H1 (cell line): ENCODE data around the gene RAD51B. TPM values are rescaled to one million over a fixed set of nuclear protein-coding genes. Genes with fewer than 3 reads are reported as not detected.

Experiments used
- CTCF ChIA-PET: fragments of 300-600 bp; sonication (Branson Sonifier 250); formaldehyde crosslinking; loops from one replicate; lab custom pipeline; 2021; ENCODE audit not compliant: partially characterized antibody; lab: Charles Lee
- POLR2A ChIA-PET: fragments of 300-600 bp; sonication (Branson Sonifier 250); formaldehyde crosslinking; loops from one replicate; lab custom pipeline; 2021; ENCODE audit warnings: inconsistent platforms; ENCODE audit not compliant: partially characterized antibody; lab: Charles Lee
- DNase-seq, 2 experiments: peaks; one replicate each; pipeline versions ENCODE4 v3.0.0 to v3.0.0-alpha.2; 2010 to 2022; ENCODE audit warnings: low spot score in 2 of 2, low read depth in 1 of 2, mixed read lengths in 1 of 2
- FAIRE-seq: peaks from 2 replicates; lab custom pipeline; 2011; peaks lifted over from hg19 to GRCh38; lab: Jason Lieb, UNC
- H2AFZ ChIP-seq: 2 replicates; pipeline ENCODE4 v1.8.1; 2012; ENCODE audit warnings: low read length, inconsistent platforms
- H2AK5ac ChIP-seq: 2 replicates; pipeline ENCODE4 v1.6.1; 2013; ENCODE audit warnings: low read depth, low read length
- H2BK120ac ChIP-seq: replicated peaks from 2 replicates; pipeline ENCODE3; 2013; ENCODE audit warnings: low read depth, low read length, inconsistent platforms
- H2BK12ac ChIP-seq: 2 replicates; pipeline ENCODE4 v1.6.1; 2013; ENCODE audit warnings: low read depth, low read length
- H2BK15ac ChIP-seq: 2 replicates; pipeline ENCODE4 v1.6.1; 2013; ENCODE audit warnings: low read length
- H2BK20ac ChIP-seq: 2 replicates; pipeline ENCODE4 v1.6.1; 2013; ENCODE audit warnings: low read length
- H2BK5ac ChIP-seq: 2 replicates; pipeline ENCODE4 v1.6.1; 2013; ENCODE audit warnings: low read depth, low read length
- H3K14ac ChIP-seq: 2 replicates; pipeline ENCODE4 v1.6.1; 2013; ENCODE audit warnings: inconsistent platforms; ENCODE audit not compliant: insufficient read length
- H3K18ac ChIP-seq: 2 replicates; pipeline ENCODE4 v1.6.1; 2013; ENCODE audit warnings: low read length; ENCODE audit errors: extremely low read depth
- H3K23ac ChIP-seq: 2 replicates; pipeline ENCODE4 v1.6.1; 2013; ENCODE audit warnings: inconsistent platforms; ENCODE audit not compliant: insufficient read length
- H3K23me2 ChIP-seq: 2 replicates; pipeline ENCODE4 v1.6.1; 2013; ENCODE audit warnings: low read depth, low read length
- H3K27ac ChIP-seq: 2 replicates; pipeline ENCODE4 v1.6.1; 2011; ENCODE audit warnings: low read depth, low read length, inconsistent platforms
- H3K27me3 ChIP-seq, 4 experiments: replicated peaks in 1 of 4; 1 replicate in 1 of 4; 2 replicates in 3 of 4; pipeline versions ENCODE4 v1.6.1 to v1.8.1; 2011 to 2013; ENCODE audit warnings: low read length in 3 of 4, mild to moderate bottlenecking in 3 of 4, inconsistent platforms in 2 of 4, mixed read lengths in 2 of 4, moderate library complexity in 1 of 4; ENCODE audit not compliant: control insufficient read depth in 3 of 4, insufficient read depth in 3 of 4; ENCODE audit errors: extremely low read depth in 1 of 4
- H3K36me3 ChIP-seq, 4 experiments: 2 replicates each; pipeline versions ENCODE4 v1.6.1 to v1.8.1; 2011 to 2013; ENCODE audit warnings: mild to moderate bottlenecking in 4 of 4, low read length in 3 of 4, moderate library complexity in 2 of 4, control low read depth in 1 of 4, inconsistent platforms in 1 of 4; ENCODE audit not compliant: insufficient read depth in 4 of 4, control insufficient read depth in 2 of 4
- H3K4ac ChIP-seq: replicated peaks from 2 replicates; pipeline ENCODE3; 2013; ENCODE audit warnings: low read length, low read depth, mixed read lengths, inconsistent platforms; ENCODE audit not compliant: insufficient read length
- H3K4me1 ChIP-seq, 4 experiments: replicated peaks in 1 of 4; 1 replicate in 1 of 4; 2 replicates in 3 of 4; pipeline versions ENCODE4 v1.6.1 to v1.8.1; 2011 to 2013; ENCODE audit warnings: low read length in 3 of 4, inconsistent platforms in 2 of 4, mixed read lengths in 1 of 4; ENCODE audit not compliant: insufficient read depth in 4 of 4, control insufficient read depth in 3 of 4
- H3K4me2 ChIP-seq, 2 experiments: 2 replicates each; pipeline versions ENCODE4 v1.6.1 to v1.8.1; 2011 to 2013; ENCODE audit warnings: low read depth in 2 of 2, low read length in 2 of 2, control low read depth in 1 of 2, inconsistent platforms in 1 of 2, mild to moderate bottlenecking in 1 of 2; ENCODE audit not compliant: insufficient read depth in 1 of 2
- H3K4me3 ChIP-seq, 4 experiments: fragments of 200-600, 300-600 bp in 1 of 4; sonication (generic), shearing (Covaris generic), sonication (Bioruptor Twin) in 1 of 4; 2 replicates each; pipeline versions ENCODE4 v1.5.1 to v1.8.1; 2011 to 2016; ENCODE audit warnings: low read length in 4 of 4, low read depth in 3 of 4, control low read depth in 2 of 4, inconsistent platforms in 2 of 4, mild to moderate bottlenecking in 2 of 4, mixed read lengths in 1 of 4, moderate library complexity in 1 of 4; ENCODE audit not compliant: insufficient read depth in 2 of 4; ENCODE audit errors: extremely low read depth in 1 of 4
- H3K56ac ChIP-seq: replicated peaks from 2 replicates; pipeline ENCODE3; 2013; ENCODE audit warnings: low read depth, mild to moderate bottlenecking, mixed read lengths, low read length, inconsistent platforms; ENCODE audit not compliant: insufficient read length
- H3K79me1 ChIP-seq: 2 replicates; pipeline ENCODE4 v1.6.1; 2013; ENCODE audit warnings: low read depth, low read length, control low read depth
- H3K79me2 ChIP-seq, 2 experiments: 2 replicates each; pipeline versions ENCODE4 v1.6.1 to v1.8.1; 2012 to 2013; ENCODE audit warnings: low read length in 2 of 2, mild to moderate bottlenecking in 2 of 2, inconsistent platforms in 1 of 2; ENCODE audit not compliant: insufficient read depth in 2 of 2, control insufficient read depth in 1 of 2
- H3K9ac ChIP-seq, 4 experiments: replicated peaks in 1 of 4; 1 replicate in 1 of 4; 2 replicates in 3 of 4; pipeline versions ENCODE4 v1.6.1 to v1.8.1; 2011 to 2013; ENCODE audit warnings: low read depth in 3 of 4, low read length in 3 of 4, control low read depth in 2 of 4, mild to moderate bottlenecking in 2 of 4, moderate library complexity in 2 of 4, inconsistent platforms in 1 of 4; ENCODE audit errors: extremely low read depth in 1 of 4
- H3K9me3 ChIP-seq, 2 experiments: 2 replicates each; pipeline versions ENCODE4 v1.6.1 to v1.8.1; 2012 to 2013; ENCODE audit warnings: mild to moderate bottlenecking in 2 of 2, moderate library complexity in 2 of 2, control low read depth in 1 of 2, inconsistent platforms in 1 of 2, low read depth in 1 of 2, low read length in 1 of 2, mixed read lengths in 1 of 2; ENCODE audit not compliant: insufficient read depth in 2 of 2
- H4K20me1 ChIP-seq, 2 experiments: replicated peaks in 1 of 2; 2 replicates each; pipeline versions ENCODE3 to v1.8.1; 2011 to 2013; ENCODE audit warnings: inconsistent platforms in 2 of 2, low read length in 2 of 2, mild to moderate bottlenecking in 1 of 2; ENCODE audit not compliant: insufficient read depth in 2 of 2, control insufficient read depth in 1 of 2
- H4K5ac ChIP-seq: 2 replicates; pipeline ENCODE4 v1.6.1; 2013; ENCODE audit warnings: low read length, low read depth, mixed read lengths, inconsistent platforms; ENCODE audit not compliant: insufficient read length
- H4K8ac ChIP-seq: 2 replicates; pipeline ENCODE4 v1.8.0; 2013; ENCODE audit warnings: mild to moderate bottlenecking, moderate library complexity, low read length, inconsistent platforms; ENCODE audit not compliant: insufficient read depth; ENCODE audit errors: extremely low read depth
- H4K91ac ChIP-seq: replicated peaks from 2 replicates; pipeline ENCODE3; 2013; ENCODE audit warnings: low read length, mixed read lengths, inconsistent platforms; ENCODE audit not compliant: insufficient read length
- BACH1 ChIP-seq: IDR thresholded peaks from 2 replicates; pipeline ENCODE4 v1.6.1; 2012; ENCODE audit warnings: low read length, improper control_type of control experiment
- BRCA1 ChIP-seq: IDR thresholded peaks from 2 replicates; pipeline ENCODE4 v1.6.1; 2012; ENCODE audit warnings: low read depth, low read length, improper control_type of control experiment
- CTCF ChIP-seq, 3 experiments: IDR thresholded peaks; 1 replicate in 2 of 3; 2 replicates in 1 of 3; pipeline versions ENCODE4 v1.5.1 to v1.6.1; 2011; ENCODE audit warnings: low read length in 3 of 3, mild to moderate bottlenecking in 3 of 3, inconsistent platforms in 2 of 3, low read depth in 1 of 3, moderate library complexity in 1 of 3; ENCODE audit not compliant: insufficient read depth in 1 of 3; ENCODE audit errors: control extremely low read depth in 1 of 3
- EP300 ChIP-seq, 2 experiments: IDR thresholded peaks; 1 replicate in 1 of 2; 2 replicates in 1 of 2; pipeline ENCODE4 v1.6.1; 2011 to 2012; ENCODE audit warnings: low read depth in 2 of 2, low read length in 2 of 2, mild to moderate bottlenecking in 2 of 2, borderline replicate concordance in 1 of 2, inconsistent platforms in 1 of 2, moderate library complexity in 1 of 2
- PHF8 ChIP-seq: fragments of 200-600 bp; sonication (generic); conservative IDR thresholded peaks from 2 replicates; pipeline ENCODE4 v1.7.1; 2012; ENCODE audit warnings: low read depth, mild to moderate bottlenecking, inconsistent platforms, low read length, moderate library complexity
- POU5F1 ChIP-seq: IDR thresholded peaks from 2 replicates; pipeline ENCODE4 v1.6.1; 2011; ENCODE audit warnings: low read depth, mild to moderate bottlenecking, low read length, moderate library complexity
- RAD21 ChIP-seq, 2 experiments: IDR thresholded peaks in 1 of 2; conservative IDR thresholded peaks in 1 of 2; 2 replicates each; pipeline ENCODE4 v1.6.1; 2011; ENCODE audit warnings: low read depth in 2 of 2, low read length in 2 of 2, improper control_type of control experiment in 1 of 2, inconsistent platforms in 1 of 2, mild to moderate bottlenecking in 1 of 2, moderate library complexity in 1 of 2
- TAF1 ChIP-seq: IDR thresholded peaks from 2 replicates; pipeline ENCODE4 v1.6.1; 2011; ENCODE audit warnings: mild to moderate bottlenecking, low read depth, low read length
- TBP ChIP-seq: IDR thresholded peaks from 2 replicates; pipeline ENCODE4 v1.6.1; 2011; ENCODE audit warnings: low read depth, low read length, improper control_type of control experiment
- YY1 ChIP-seq: IDR thresholded peaks from 2 replicates; pipeline ENCODE4 v1.6.1; 2011; ENCODE audit warnings: low read depth, mild to moderate bottlenecking, low read length
- WGBS, 2 experiments: shearing (Covaris generic) in 1 of 2; methylation state at CpG; one replicate each; pipeline versions ENCODE4 v1.1.6 to v1.1.7; 2013 to 2015; ENCODE audit warnings: low lambda C conversion rate in 2 of 2, mixed read lengths in 2 of 2, inconsistent platforms in 1 of 2, low coverage in 1 of 2, missing lambda C conversion rate in 1 of 2; ENCODE audit not compliant: insufficient replicate concordance in 2 of 2, insufficient coverage in 1 of 2, insufficient read length in 1 of 2; ENCODE audit errors: extremely low coverage in 1 of 2, missing lambda C conversion rate in 1 of 2; 5-methylcytosine and 5-hydroxymethylcytosine counted together
- polyA plus RNA-seq, 7 experiments: library from polyadenylated mRNA; depleted of rRNA in 3 of 7; stranded (reverse) in 5 of 7; unstranded in 2 of 7; fragments of >200 nt in 5 of 7; fragments of 200-250 nt in 2 of 7; gene quantifications; 1 replicate in 5 of 7; 2 replicates in 1 of 7; 4 replicates in 1 of 7; pipeline versions ENCODE4 v1.2.1 to v1.2.3, GENCODE V29; 2011 to 2013; ENCODE audit warnings: missing spikeins in 2 of 7, mixed read lengths in 2 of 7
- total RNA-seq: library from RNA; stranded (reverse); fragmentation: NEBNext Ultra II Directional; extraction: Animal tissue kit (Norgen Biotek cat#: 25700); gene quantifications from 2 replicates; pipeline ENCODE4 v1.2.1, GENCODE V29; 2021

RAD51B gene
- total and polyA plus RNA-seq, 2 of the 8 experiments (the other 6 are each of a cell fraction or from before 2014, with no cell fraction given), result 3.9 to 14.9 TPM

- Histone ChIP-seq H3K18ac (no peak overlapping the region), H2AFZ (peak overlapping the region; percentile 7; the same call in 1 of the 2 replicates), H2BK120ac (no peak overlapping the region), H3K4ac (no peak overlapping the region), H4K91ac (no peak overlapping the region), H2BK15ac (0 out of 2 replicates have a peak overlapping the region, but pooled peaks have one; percentile 32), H3K36me3 (no peaks in the 10 kb centered on the region), H3K23me2 (no peaks in the 10 kb centered on the region), H3K4me1 (no peaks in the 10 kb centered on the region; a peak in 1 of 7 replicates), H3K4me2 (no peak overlapping the region), H3K79me1 (no peaks in the 10 kb centered on the region), H2AK5ac (no peak overlapping the region), H3K4me3 (no peak overlapping the region), H3K14ac (no peak overlapping the region), H3K56ac (no peak overlapping the region), H2BK20ac (no peak overlapping the region), H2BK5ac (no peak overlapping the region), H3K9me3 (no peaks in the 10 kb centered on the region; a peak in 1 of 4 replicates), H4K8ac (no peak overlapping the region), H4K20me1 (no peaks in the 10 kb centered on the region), H3K79me2 (no peaks in the 10 kb centered on the region), H3K27ac (no peak overlapping the region), H2BK12ac (no peak overlapping the region), H3K27me3 (no peaks in the 10 kb centered on the region), H4K5ac (no peak overlapping the region), H3K23ac (no peak overlapping the region), H3K9ac (no peak overlapping the region)
- CTCF ChIA-PET, result interaction anchor here (0.6 to 2.5 kb wide), 17 partner anchors 8 to 709 kb away, joined by 3 to 9 read pairs (median 3); no protein-coding TSS in a partner anchor
- POLR2A ChIA-PET, result interaction anchor here (1.2 to 1.5 kb wide), 2 partner anchors 129 to 152 kb away, joined by 3 to 5 read pairs; partner anchors contain the start of gene ZFP36L1
- FAIRE-seq, result no peak
- WGBS, 2 experiments, result 84% methylated on average over 4 of the region's 4 CpGs; no CpG with 5 or more reads in 1 of the 2 experiments
- peak in 1 of 2 experiments; percentile 39 for DNase-seq
- TF ChIP-seq TAF1 (no peak), POU5F1 (no peak), PHF8 (no peak), RAD21 (IDR thresholded peaks at IDR 0.05 in 1 of 2, conservative IDR thresholded peaks at IDR 0.05 in 1 of 2; ENCODE audit: low read depth in 2 of 2, low read length in 2 of 2) (peak; percentile 43 to 59; a peak in 3 of 4 replicates), BRCA1 (no peak), BACH1 (no peak), EP300 (IDR thresholded peaks at IDR 0.05; ENCODE audit: borderline replicate concordance in 1 of 2, low read depth in 2 of 2, low read length in 2 of 2) (no peak), TBP (no peak), CTCF (IDR thresholded peaks at IDR 0.05; ENCODE audit: control extremely low read depth in 1 of 3, insufficient read depth in 1 of 3, low read depth in 1 of 3, low read length in 3 of 3) (peak in 2 of 3 experiments; percentile 14 to 27; a peak in 1 of 4 replicates), YY1 (0 out of 2 replicates have a peak, but pooled peaks have one; percentile 13)
These were observed 844.7 kb downstream of the RAD51B start for GRCh38 chr14:68664225-68664681.
